HG03378 (cell line): ENCODE results near the gene IDI2.
"Not testable (repeated sequence)": the region's sequence is repeated elsewhere in the genome, so short reads cannot be mapped to it uniquely, and the experiment has no call there.

ENCODE experiments used
- ATAC-seq: cut with Tn5 transposase; IDR thresholded peaks from one replicate; pipeline ENCODE4 v1.9.1; 2021; ENCODE audit warnings: mild to moderate bottlenecking, moderate library complexity; ENCODE audit not compliant: unreplicated experiment

IDI2 gene

GRCh38 chr10:1048349-1048731 is 22.7 kb upstream of the IDI2 start:
- no peak for ATAC-seq

GRCh38 chr10:1047937-1048336 is 22.3 kb upstream of the IDI2 start:
- no peak for ATAC-seq

GRCh38 chr10:1045415-1045814 is 19.8 kb upstream of the IDI2 start:
- no peak for ATAC-seq

- ATAC-seq: no peak
Measured at GRCh38 chr10:1044964-1045363, 19.3 kb upstream of the IDI2 start.

- ATAC-seq: no peak
Measured at GRCh38 chr10:1044146-1044545, 18.5 kb upstream of the IDI2 start.

- peak; percentile 61 for ATAC-seq
Measured at GRCh38 chr10:1043532-1043995, 17.9 kb upstream of the IDI2 start.

- ATAC-seq: no peak
Measured at GRCh38 chr10:1041514-1041913, 15.9 kb upstream of the IDI2 start.

- no peak for ATAC-seq
Measured at GRCh38 chr10:1040133-1040532, 14.5 kb upstream of the IDI2 start.

GRCh38 chr10:1038769-1039168 is 13.1 kb upstream of the IDI2 start:
- ATAC-seq: not testable (repeated sequence)

GRCh38 chr10:1037098-1037497 is 11.4 kb upstream of the IDI2 start:
- no peak for ATAC-seq

GRCh38 chr10:1036341-1036791 is 10.7 kb upstream of the IDI2 start:
- no peak for ATAC-seq

- ATAC-seq: no peak
Measured at GRCh38 chr10:1035201-1035600, 9.5 kb upstream of the IDI2 start.

- ATAC-seq: no peak
Measured at GRCh38 chr10:1034758-1035157, 9.1 kb upstream of the IDI2 start.

- no peak for ATAC-seq
Measured at GRCh38 chr10:1033601-1034000, 7.9 kb upstream of the IDI2 start.

- ATAC-seq: no peak
Measured at GRCh38 chr10:1029838-1030237, 4.2 kb upstream of the IDI2 start.

GRCh38 chr10:1026578-1026977 is 919 bp upstream of the IDI2 start:
- no peak for ATAC-seq

GRCh38 chr10:1024103-1024502 is 1.6 kb downstream of the IDI2 start:
- ATAC-seq: no peak

GRCh38 chr10:1022413-1022812 is 3.2 kb downstream of the IDI2 start:
- ATAC-seq: no peak

GRCh38 chr10:1020958-1021357 is 4.7 kb downstream of the IDI2 start:
- no peak for ATAC-seq

GRCh38 chr10:1020460-1020859 is 5.2 kb downstream of the IDI2 start:
- ATAC-seq: no peak

- ATAC-seq: no peak
Measured at GRCh38 chr10:1019362-1019761, 6.3 kb downstream of the IDI2 start.

- no peak for ATAC-seq
Measured at GRCh38 chr10:1015688-1016087, 10.0 kb downstream of the IDI2 start.

GRCh38 chr10:1011696-1012095 is 14.0 kb downstream of the IDI2 start:
- ATAC-seq: no peak

GRCh38 chr10:1010703-1011102 is 15.0 kb downstream of the IDI2 start:
- ATAC-seq: no peak
